Gastrocnemius medialis (tissue), 4 donors: ENCODE measurements around the gene ZNF563. TPM values are rescaled to one million over a fixed set of nuclear protein-coding genes. Genes with fewer than 3 reads are reported as not detected.
"Not testable (repeated sequence)": the region's sequence is repeated elsewhere in the genome, so short reads cannot be mapped to it uniquely, and the experiment has no call there.

Source experiments
- ATAC-seq, 2 donors: fragments of 150-250 bp; one replicate each; pipeline ENCODE4 v1.9.1; 2016
- DNase-seq, 2 donors: peaks; one replicate each; pipeline ENCODE4 v3.0.0-alpha.2; 2019
- H3K27ac ChIP-seq, 4 donors: fragments of 200-600 bp; sonication (generic); 1 replicate in 1 of 4; 2 replicates in 3 of 4; pipeline ENCODE4 v1.5.1; 2016 to 2018; ENCODE audit warnings: mild to moderate bottlenecking in 2 of 4, moderate library complexity in 1 of 4
- H3K27me3 ChIP-seq, 3 donors: fragments of 200-600 bp; sonication (generic) in 2 of 3; 1 replicate in 1 of 3; 2 replicates in 2 of 3; pipeline versions ENCODE4 v1.5.1 to v1.6.0; 2016 to 2019; ENCODE audit warnings: mild to moderate bottlenecking in 1 of 3, moderate library complexity in 1 of 3
- H3K36me3 ChIP-seq, 2 donors: fragments of 200-600 bp; sonication (generic) in 1 of 2; one replicate each; pipeline ENCODE4 v1.5.1; 2017 to 2018
- H3K4me1 ChIP-seq, 2 donors: fragments of 200-600 bp; sonication (generic) in 1 of 2; one replicate each; pipeline ENCODE4 v1.5.1; 2016 to 2017; ENCODE audit warnings: mild to moderate bottlenecking in 2 of 2
- H3K4me3 ChIP-seq, 4 donors: fragments of 200-600 bp; sonication (generic) in 3 of 4; 1 replicate in 1 of 4; 2 replicates in 3 of 4; pipeline ENCODE4 v1.5.1; 2016 to 2019; ENCODE audit warnings: mild to moderate bottlenecking in 2 of 4
- H3K9me3 ChIP-seq, 3 donors: fragments of 200-600 bp; sonication (generic) in 2 of 3; 1 replicate in 1 of 3; 2 replicates in 2 of 3; pipeline ENCODE4 v1.5.1; 2016 to 2019
- POLR2A ChIP-seq, 2 donors: fragments of 450-650 bp; IDR thresholded peaks; one replicate each; pipeline ENCODE4 v1.6.1; 2017; ENCODE audit warnings: antibody characterized with exemption in 2 of 2, mild to moderate bottlenecking in 2 of 2, moderate library complexity in 2 of 2
- in situ Hi-C, 4 donors: fragments of 200-750 bp; cut with MboI; loops; one replicate each; pipeline versions ENCODE4 v1.15.0 to v1.8.0; 2017; ENCODE audit warnings: low sequenced_read_pairs in 4 of 4
- intact Hi-C: fragments of 100-400 bp; cut with DNase I; formaldehyde crosslinking; loops from one replicate; pipeline ENCODE4 v1.15.1; 2023; ENCODE audit warnings: low total_unique reads
- total RNA-seq, 4 donors: library from RNA; depleted of rRNA; stranded (reverse); fragments of >200 nt; gene quantifications; one replicate each; pipeline versions ENCODE4 v1.1.0 to v1.2.3, GENCODE V29; 2016
- TF ChIP-seq, protein P1 (sequence below), 5 experiments: fragments of 450-650 bp in 3 of 5; fragments of 200-600 bp in 2 of 5; sonication (generic) in 2 of 5; IDR thresholded peaks in 4 of 5; conservative IDR thresholded peaks in 1 of 5; 1 replicate in 4 of 5; 2 replicates in 1 of 5; pipeline ENCODE4 v1.5.1; 2016 to 2019; ENCODE audit warnings: antibody characterized with exemption in 5 of 5, mild to moderate bottlenecking in 3 of 5, moderate library complexity in 3 of 5

Gene ZNF563
- total RNA-seq, 4 donors from 2014 or later = 1.3 to 2.8 (median 2.2) TPM

DNA sequence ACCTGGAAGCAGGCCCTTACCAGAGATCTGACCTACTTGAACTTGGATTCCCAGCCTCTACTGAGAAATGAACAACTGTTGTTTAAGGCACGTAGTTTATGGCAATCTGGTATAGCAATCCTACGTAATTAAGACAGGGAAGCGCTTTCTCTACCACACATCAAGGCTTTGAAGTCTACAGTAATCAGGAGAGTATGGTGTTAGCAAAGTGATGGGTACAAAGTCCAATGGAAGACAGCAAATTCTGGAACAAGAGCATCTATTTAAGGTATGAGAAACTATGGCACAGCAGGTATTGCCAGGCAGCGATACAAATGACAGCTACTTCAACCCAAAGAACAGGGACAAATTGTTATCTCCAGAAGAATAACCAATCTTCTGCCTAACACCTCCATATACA lies 3.1 kb downstream of the ZNF563 start:
- H3K27ac ChIP-seq = no peak overlapping the region
- TF ChIP-seq, protein P1, sequence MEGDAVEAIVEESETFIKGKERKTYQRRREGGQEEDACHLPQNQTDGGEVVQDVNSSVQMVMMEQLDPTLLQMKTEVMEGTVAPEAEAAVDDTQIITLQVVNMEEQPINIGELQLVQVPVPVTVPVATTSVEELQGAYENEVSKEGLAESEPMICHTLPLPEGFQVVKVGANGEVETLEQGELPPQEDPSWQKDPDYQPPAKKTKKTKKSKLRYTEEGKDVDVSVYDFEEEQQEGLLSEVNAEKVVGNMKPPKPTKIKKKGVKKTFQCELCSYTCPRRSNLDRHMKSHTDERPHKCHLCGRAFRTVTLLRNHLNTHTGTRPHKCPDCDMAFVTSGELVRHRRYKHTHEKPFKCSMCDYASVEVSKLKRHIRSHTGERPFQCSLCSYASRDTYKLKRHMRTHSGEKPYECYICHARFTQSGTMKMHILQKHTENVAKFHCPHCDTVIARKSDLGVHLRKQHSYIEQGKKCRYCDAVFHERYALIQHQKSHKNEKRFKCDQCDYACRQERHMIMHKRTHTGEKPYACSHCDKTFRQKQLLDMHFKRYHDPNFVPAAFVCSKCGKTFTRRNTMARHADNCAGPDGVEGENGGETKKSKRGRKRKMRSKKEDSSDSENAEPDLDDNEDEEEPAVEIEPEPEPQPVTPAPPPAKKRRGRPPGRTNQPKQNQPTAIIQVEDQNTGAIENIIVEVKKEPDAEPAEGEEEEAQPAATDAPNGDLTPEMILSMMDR (IDR thresholded peaks at IDR 0.05 in 4 of 5, conservative IDR thresholded peaks at IDR 0.05 in 1 of 5) = no peak
- no peak for TF ChIP-seq POLR2A (IDR thresholded peaks at IDR 0.05)
- intact Hi-C loops = no loop called here
- in situ Hi-C loops = no loop called here
- H3K36me3 ChIP-seq = no peaks in the 10 kb centered on the region
- no peak overlapping the region for H3K4me3 ChIP-seq
- H3K9me3 ChIP-seq = no peaks in the 10 kb centered on the region
- H3K27me3 ChIP-seq = no peaks in the 10 kb centered on the region
- peaks cover 10 to 12% of the 10 kb centered on the region in 2 donors for H3K4me1 ChIP-seq
- DNase-seq = no peak
- no peak for ATAC-seq

DNA sequence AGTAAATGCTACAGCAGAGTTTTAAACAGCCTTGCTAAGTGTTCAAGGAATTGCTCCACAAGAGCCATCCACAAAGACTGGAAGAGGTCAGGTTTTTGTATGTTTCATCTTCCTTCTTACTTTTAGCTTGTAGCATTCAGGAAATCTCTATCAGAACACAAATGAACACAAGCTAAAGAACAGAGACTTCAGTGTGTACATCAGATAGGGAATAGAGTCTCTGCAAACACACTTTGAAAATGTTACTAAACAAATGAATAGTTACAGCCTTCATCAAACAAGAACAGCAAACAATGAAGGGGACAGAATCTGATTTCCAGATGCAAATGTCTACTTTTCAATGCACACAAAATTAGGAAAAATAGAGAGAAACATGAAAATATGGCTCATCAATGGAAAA lies 7.7 kb downstream of the ZNF563 start:
- no peaks in the 10 kb centered on the region for H3K4me1 ChIP-seq
- H3K9me3 ChIP-seq = no peaks in the 10 kb centered on the region
- no peak overlapping the region for H3K27ac ChIP-seq
- peaks cover 6 to 26% of the 10 kb centered on the region in 2 donors for H3K36me3 ChIP-seq
- TF ChIP-seq POLR2A (IDR thresholded peaks at IDR 0.05) = no peak
- TF ChIP-seq, protein P1 (IDR thresholded peaks at IDR 0.05 in 4 of 5, conservative IDR thresholded peaks at IDR 0.05 in 1 of 5) = no peak
- no peak overlapping the region for H3K4me3 ChIP-seq
- H3K27me3 ChIP-seq = no peaks in the 10 kb centered on the region
- ATAC-seq = no peak
- in situ Hi-C loops (no loop called here), intact Hi-C loops (no loop called here)
- no peak for DNase-seq

DNA sequence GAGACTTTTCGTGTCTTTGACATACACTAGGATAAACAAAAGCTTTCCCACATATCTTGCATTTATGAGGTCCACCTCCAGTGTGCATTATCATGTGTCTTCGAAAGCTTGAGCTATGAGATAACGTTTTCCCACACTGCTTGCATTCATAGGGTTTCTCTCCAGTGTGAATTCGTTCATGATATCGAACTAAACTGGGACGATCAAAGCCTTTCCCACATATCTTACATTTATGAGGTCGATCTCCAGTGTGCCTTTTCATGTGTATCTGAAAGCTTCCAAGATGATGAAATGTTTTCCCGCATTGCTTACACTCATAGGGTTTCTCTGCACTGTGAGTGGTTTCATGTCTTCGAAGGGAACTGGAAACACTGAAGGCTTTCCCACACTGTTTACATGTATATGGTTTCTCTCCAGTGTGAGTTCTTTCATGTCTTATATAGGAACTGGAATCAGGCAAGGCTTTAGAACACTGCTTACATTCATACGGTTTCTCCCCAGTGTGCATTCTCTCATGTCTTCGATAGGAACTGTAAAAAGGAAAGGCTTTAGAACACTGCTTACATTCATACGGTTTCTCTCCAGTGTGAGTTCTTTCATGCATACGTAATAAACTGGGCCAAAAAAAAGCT lies 14.5 kb downstream of the ZNF563 start:
- no peak for DNase-seq
- Histone ChIP-seq H3K27ac (no peak overlapping the region), H3K9me3 (peaks cover 0 to 12% (median 4%) of the 10 kb centered on the region in 3 donors), H3K4me1 (no peaks in the 10 kb centered on the region), H3K27me3 (no peaks in the 10 kb centered on the region), H3K36me3 (peaks cover 17 to 60% of the 10 kb centered on the region in 2 donors), H3K4me3 (no peak overlapping the region)
- in situ Hi-C loops = no loop called here
- no peak for ATAC-seq
- intact Hi-C loops = no loop called here
- no peak for TF ChIP-seq POLR2A (IDR thresholded peaks at IDR 0.05)
- TF ChIP-seq, protein P1 (IDR thresholded peaks at IDR 0.05 in 4 of 5, conservative IDR thresholded peaks at IDR 0.05 in 1 of 5) = no peak

DNA sequence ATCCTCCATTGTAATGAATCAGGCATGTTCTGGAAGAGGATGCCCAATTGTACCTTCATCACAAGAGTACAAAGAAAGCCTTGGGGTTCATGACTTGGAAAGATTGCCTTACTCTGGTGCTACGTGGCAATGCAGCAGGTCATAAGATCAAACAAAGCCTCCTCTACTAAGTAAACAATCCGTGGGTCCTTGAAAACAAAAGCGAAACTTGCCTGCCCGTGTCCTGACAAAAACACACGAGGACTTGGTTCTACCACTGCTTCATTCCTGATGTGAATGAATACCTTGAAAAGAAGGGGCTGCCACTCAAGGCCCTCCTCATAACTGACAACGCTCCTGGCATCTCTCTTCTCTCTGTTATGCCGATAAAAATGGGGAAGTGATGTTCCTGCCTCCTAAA lies 18.9 kb downstream of the ZNF563 start:
- intact Hi-C loops = no loop called here
- Histone ChIP-seq H3K27ac (no peak overlapping the region), H3K36me3 (peaks cover 7 to 23% of the 10 kb centered on the region in 2 donors), H3K4me3 (no peak overlapping the region), H3K9me3 (peaks cover 0 to 9% (median 4%) of the 10 kb centered on the region in 3 donors), H3K27me3 (no peaks in the 10 kb centered on the region), H3K4me1 (no peaks in the 10 kb centered on the region)
- ATAC-seq (no peak), DNase-seq (no peak)
- TF ChIP-seq POLR2A (IDR thresholded peaks at IDR 0.05) = no peak
- TF ChIP-seq, protein P1 (IDR thresholded peaks at IDR 0.05 in 4 of 5, conservative IDR thresholded peaks at IDR 0.05 in 1 of 5) = no peak
- in situ Hi-C loops = no loop called here

DNA sequence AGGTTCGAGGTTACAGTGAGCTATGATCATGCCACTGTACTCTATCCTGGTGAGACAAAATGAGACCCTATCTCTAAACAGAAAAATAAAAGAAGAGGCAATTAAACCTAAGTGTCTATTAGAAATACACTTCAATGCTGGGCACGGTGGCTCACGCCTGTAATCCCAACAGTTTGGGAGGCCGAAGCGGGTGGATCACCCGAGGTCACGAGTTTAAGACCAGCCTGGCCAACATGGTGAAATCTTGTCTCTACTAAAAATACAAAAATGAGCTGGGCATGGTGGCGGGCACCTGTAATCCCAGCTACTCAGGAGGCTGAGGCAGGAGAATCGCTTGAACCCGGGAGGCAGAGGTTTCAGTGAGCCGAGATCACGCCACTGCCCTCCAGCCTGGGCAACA lies 24.5 kb downstream of the ZNF563 start:
- H3K4me3 ChIP-seq, DNase-seq, H3K4me1 ChIP-seq, in situ Hi-C loops, intact Hi-C loops, H3K9me3 ChIP-seq, H3K36me3 ChIP-seq, ATAC-seq, H3K27me3 ChIP-seq, H3K27ac ChIP-seq: not testable (repeated sequence)
